H1 (cell line): ENCODE data around the gene ISCA2. TPM values are rescaled to one million over a fixed set of nuclear protein-coding genes. Genes with fewer than 3 reads are reported as not detected.

Source experiments
- GABPA ChIP-seq: IDR thresholded peaks from 2 replicates; pipeline ENCODE4 v1.6.1; 2011; ENCODE audit warnings: mild to moderate bottlenecking, low read length, moderate library complexity, borderline replicate concordance; ENCODE audit not compliant: insufficient read depth
- SIN3A ChIP-seq, 2 experiments: IDR thresholded peaks in 1 of 2; conservative IDR thresholded peaks in 1 of 2; 2 replicates each; pipeline ENCODE4 v1.6.1; 2011 to 2012; ENCODE audit warnings: low read length in 2 of 2, improper control_type of control experiment in 1 of 2, low read depth in 1 of 2, mild to moderate bottlenecking in 1 of 2
- SP4 ChIP-seq: IDR thresholded peaks from 2 replicates; pipeline ENCODE4 v1.6.1; 2012; ENCODE audit warnings: low read length, inconsistent platforms
- polyA plus RNA-seq, 7 experiments: library from polyadenylated mRNA; depleted of rRNA in 3 of 7; stranded (reverse) in 5 of 7; unstranded in 2 of 7; fragments of >200 nt in 5 of 7; fragments of 200-250 nt in 2 of 7; gene quantifications; 1 replicate in 5 of 7; 2 replicates in 1 of 7; 4 replicates in 1 of 7; pipeline versions ENCODE4 v1.2.1 to v1.2.3, GENCODE V29; 2011 to 2013; ENCODE audit warnings: missing spikeins in 2 of 7, mixed read lengths in 2 of 7
- total RNA-seq: library from RNA; stranded (reverse); fragmentation: NEBNext Ultra II Directional; extraction: Animal tissue kit (Norgen Biotek cat#: 25700); gene quantifications from 2 replicates; pipeline ENCODE4 v1.2.1, GENCODE V29; 2021
- TF ChIP-seq, protein P1 (sequence below), 3 experiments: IDR thresholded peaks; 1 replicate in 2 of 3; 2 replicates in 1 of 3; pipeline versions ENCODE4 v1.5.1 to v1.6.1; 2011; ENCODE audit warnings: low read length in 3 of 3, mild to moderate bottlenecking in 3 of 3, inconsistent platforms in 2 of 3, low read depth in 1 of 3, moderate library complexity in 1 of 3; ENCODE audit not compliant: insufficient read depth in 1 of 3; ENCODE audit errors: control extremely low read depth in 1 of 3

Gene ISCA2
- total and polyA plus RNA-seq, 2 of the 8 experiments (the other 6 are each of a cell fraction or from before 2014, with no cell fraction given): 43.5 to 78.6 TPM

DNA sequence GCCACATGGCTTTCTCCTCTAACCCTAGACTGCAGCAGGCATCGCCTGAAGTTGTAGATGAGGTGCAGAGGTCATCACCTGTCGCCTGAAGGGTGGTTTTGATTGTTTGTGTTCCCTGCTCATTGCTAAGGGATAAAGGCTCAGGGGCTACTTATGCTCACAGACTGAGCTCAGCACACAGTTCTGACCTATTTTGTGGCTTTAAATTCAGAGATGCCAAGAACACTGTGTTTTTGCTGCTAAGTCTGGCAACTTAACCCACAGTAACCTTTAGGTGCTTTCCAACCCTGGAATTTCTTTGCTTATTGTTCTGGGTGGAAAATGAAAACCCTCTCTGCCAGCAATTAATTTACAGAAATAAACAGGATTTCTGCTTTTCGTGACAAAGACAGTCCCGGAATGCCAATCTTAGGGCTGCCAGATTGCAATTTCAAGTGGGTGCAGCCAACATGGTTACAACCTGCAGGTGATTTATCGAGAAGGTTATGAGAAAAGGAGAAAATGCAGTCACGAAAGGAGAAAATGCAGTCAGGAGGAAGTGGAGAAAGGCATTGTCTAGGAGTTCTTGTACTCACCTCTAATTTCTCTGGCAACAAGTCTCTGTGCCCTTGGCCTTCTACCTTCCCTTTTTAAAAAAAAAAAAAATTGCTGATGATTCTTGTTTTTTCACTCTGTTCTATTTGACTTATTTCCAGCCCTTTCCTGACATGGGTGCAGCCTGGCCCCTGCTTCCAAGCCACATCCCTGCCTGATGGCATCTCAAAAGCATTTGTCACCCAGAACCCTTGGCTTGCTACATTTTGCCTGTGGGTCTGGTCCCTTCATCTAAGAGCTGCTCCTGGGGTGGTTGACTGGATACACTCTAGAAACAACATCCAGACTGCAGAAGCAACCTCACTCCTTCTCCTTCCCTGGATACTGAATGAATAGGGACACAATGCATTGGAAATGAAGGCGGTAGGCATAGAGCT lies 23.7 kb upstream of the ISCA2 start (continued):
- TF ChIP-seq, protein P1, sequence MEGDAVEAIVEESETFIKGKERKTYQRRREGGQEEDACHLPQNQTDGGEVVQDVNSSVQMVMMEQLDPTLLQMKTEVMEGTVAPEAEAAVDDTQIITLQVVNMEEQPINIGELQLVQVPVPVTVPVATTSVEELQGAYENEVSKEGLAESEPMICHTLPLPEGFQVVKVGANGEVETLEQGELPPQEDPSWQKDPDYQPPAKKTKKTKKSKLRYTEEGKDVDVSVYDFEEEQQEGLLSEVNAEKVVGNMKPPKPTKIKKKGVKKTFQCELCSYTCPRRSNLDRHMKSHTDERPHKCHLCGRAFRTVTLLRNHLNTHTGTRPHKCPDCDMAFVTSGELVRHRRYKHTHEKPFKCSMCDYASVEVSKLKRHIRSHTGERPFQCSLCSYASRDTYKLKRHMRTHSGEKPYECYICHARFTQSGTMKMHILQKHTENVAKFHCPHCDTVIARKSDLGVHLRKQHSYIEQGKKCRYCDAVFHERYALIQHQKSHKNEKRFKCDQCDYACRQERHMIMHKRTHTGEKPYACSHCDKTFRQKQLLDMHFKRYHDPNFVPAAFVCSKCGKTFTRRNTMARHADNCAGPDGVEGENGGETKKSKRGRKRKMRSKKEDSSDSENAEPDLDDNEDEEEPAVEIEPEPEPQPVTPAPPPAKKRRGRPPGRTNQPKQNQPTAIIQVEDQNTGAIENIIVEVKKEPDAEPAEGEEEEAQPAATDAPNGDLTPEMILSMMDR (IDR thresholded peaks at IDR 0.05; ENCODE audit: control extremely low read depth in 1 of 3, insufficient read depth in 1 of 3, low read depth in 1 of 3, low read length in 3 of 3): no peak
- TF ChIP-seq GABPA: no peak
- TF ChIP-seq SIN3A (conservative IDR thresholded peaks at IDR 0.05 in 1 of 2, IDR thresholded peaks at IDR 0.05 in 1 of 2; ENCODE audit: low read depth in 1 of 2, low read length in 2 of 2): no peak
- no peak for TF ChIP-seq SP4
